HG02798 (cell line): Measurements from ENCODE around the gene MRTFA.
"Not testable (repeated sequence)": the region's sequence is repeated elsewhere in the genome, so short reads cannot be mapped to it uniquely, and the experiment has no call there.

Experiments used
- ATAC-seq: cut with Tn5 transposase; IDR thresholded peaks from one replicate; pipeline ENCODE4 v1.9.1; 2021; ENCODE audit warnings: mild to moderate bottlenecking; ENCODE audit not compliant: unreplicated experiment, poor library complexity

MRTFA gene

DNA sequence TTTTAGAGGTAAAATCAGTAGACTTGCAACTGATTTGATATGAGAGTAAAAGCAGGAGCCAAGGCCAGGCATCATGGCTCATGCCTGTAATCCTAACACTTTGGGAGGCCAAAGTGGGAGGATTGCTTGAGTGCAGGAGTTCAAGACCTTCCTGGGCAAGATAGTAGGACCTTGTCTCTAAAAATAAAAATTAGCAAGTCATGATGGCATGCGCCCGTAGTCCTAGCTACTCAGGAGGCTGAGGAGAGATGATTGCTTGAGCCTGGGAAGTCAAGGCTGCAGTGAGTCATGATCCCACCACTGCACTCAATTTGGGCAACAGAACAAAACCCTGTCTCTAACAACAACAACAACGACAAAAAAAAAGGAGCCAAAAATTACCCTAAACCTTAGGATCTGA lies 252.6 kb downstream of the MRTFA start:
- ATAC-seq, result no peak

DNA sequence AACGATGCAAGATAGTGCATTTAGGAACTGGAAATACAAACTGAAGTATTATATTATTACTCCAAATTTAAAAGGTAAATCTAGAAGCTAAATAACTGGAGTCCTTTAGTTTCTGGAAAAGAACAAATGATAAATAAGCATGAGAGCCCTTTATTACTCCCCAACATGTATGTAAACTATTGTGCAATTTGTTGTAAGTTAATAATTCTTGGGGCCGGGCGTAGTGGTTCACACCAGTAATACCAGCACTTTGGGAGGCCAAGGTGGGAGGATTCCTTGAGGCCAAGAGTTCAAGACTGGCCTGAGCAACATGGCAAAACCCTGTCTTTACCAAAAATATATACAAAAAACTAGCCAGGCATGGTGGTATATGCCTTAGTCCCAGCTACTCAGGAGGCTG lies 255.1 kb downstream of the MRTFA start:
- ATAC-seq, result no peak

DNA sequence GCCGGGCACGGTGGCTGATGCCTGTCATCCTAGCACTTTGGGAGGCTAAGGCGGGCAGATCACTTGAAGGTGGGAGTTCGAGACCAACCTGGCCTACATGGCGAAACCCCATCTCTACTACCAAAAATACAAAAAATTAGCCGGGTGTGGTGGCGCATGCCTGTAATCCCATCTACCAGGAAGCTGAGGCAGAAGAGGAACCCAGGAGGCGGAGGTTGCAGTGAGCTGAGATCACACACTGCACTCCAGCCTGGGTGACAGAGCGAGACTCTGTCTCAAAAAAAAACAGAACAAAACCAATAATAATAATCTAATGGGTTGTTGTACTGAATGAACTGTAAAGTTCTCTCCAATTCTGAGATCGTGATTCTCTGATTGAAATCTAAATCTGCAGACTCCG lies 258.1 kb downstream of the MRTFA start:
- ATAC-seq, result not testable (repeated sequence)

DNA sequence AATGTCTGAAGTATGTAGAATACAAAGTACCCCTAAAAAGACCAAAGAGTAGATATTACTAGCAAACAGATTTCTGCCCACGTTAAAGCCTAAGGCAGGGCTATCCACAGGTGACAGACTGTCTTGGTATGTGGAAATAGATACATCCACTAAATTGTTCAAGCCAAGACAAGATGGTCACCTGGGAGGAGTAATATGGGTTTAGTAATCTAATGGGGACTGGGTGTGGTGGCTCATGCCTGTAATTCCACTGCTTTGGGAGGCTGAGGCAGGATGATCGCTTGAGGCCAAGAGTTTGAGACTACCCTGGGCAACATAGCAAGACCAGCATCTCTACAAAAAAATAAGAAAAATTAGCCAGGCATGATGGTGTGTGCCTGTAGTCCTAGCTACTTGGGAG lies 258.6 kb downstream of the MRTFA start:
- no peak for ATAC-seq

DNA sequence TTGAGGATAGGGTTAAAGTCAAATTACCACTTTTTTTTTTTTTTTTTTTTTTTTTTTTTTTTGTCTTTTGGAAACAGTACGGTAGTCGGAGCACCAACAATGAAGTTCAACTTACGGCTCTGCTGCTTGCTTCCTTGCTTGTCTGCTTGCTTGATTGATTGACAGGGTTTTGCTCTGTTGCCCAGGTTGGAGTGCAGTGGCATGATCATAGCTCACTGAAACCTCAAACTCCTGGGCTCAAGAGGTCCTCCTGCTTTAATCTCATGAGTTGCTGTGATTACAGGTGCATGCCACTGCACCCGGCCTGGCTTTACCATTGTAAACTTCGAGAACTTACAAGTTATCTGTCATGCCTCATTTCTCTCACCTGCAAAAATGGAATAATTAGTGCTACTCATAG lies 260.4 kb downstream of the MRTFA start:
- ATAC-seq, result no peak

DNA sequence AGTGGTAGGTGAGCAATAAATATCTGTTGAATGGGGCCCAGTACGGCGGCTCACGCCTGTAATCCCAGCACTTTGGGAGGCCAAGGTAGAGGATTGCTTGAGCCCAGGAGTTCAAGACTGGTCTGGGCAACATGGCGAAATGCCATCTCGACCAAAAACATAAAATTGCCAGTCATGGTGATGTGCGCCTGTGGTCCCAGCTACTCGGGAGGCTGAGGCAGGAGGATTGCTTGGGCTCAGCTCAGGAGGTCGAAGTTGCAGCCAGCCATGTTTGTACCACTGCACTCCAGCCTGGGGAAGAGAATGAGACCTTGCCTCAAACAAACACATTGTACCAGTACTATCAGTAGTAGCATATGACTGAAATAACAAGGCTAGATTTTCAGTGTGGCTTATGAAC lies 262.0 kb downstream of the MRTFA start:
- ATAC-seq, result no peak

DNA sequence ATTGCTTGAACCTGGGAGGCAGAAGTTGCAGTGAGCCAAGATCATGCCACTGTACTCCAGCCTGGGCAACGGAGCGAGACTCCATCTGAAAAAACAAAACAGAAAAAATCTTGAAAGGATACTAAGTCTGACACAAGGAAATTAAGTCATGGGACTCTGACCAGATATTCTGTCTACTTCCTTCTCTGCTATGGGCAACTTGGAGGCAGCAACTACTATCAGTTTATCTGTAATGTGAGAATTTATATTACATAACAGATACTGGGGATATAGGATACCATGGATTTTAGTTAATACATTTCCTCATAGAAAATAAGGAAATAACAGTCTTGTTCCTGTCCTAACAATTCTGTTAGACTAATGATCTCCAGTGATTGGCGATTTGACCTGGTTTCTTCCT lies 267.7 kb downstream of the MRTFA start:
- no peak for ATAC-seq

DNA sequence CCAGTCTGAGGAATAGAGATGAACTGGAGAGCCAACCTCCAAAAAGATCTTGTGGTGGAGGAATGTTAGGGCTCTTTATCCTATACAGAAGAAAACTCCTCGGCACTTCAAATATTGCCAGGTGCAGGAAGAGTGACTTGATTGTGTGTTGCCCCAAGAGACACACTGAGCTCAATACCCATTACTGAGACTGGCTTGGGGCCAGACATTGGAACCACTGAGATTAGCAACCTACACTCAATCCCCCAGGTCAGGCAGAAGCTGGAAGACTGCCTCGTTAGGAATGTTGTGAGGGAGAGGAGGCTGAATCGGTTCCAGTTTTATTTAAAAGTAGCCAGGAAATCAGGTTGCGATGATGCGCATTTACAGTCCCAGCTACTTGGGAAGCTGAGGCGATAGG lies 268.5 kb downstream of the MRTFA start:
- no peak for ATAC-seq

DNA sequence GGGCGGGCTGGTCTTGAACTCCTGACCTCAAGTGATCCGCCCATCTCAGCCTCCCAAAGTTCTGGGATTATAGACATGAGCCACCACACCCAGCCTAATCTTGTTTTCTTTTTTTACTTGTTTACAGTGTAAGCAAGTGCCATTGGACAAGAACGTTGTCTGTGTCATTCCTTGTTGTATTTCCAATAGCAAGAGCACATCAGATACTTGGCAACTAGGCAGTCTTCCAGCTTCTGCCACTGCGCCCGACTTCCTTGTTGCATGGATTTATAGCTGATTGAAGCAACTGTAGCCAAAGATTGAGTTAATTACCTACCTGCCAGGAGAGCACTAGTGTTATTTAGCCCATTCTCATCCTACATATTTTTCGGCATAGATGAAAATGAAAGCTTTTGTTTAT lies 269.2 kb downstream of the MRTFA start:
- ATAC-seq, result no peak

DNA sequence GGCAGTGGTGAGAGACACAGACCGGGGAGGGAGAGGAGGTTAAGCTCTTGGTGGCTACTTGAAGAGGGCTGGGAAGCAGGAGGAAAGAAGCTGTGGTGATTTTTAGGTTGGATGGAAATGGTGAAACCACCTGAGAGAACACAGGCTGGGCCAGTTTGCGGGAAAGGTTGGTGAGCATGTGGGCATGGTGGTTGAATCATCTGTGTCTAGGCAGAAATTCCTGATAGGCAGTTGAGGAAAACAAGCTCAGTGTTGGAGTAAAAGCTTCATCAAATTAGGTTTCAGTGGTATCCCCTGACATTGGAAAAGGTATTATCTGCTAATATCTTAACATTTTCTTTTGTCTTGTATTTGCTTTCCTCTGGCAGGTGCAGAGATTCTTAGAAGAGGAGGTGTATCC lies 270.5 kb downstream of the MRTFA start:
- ATAC-seq, result no peak

DNA sequence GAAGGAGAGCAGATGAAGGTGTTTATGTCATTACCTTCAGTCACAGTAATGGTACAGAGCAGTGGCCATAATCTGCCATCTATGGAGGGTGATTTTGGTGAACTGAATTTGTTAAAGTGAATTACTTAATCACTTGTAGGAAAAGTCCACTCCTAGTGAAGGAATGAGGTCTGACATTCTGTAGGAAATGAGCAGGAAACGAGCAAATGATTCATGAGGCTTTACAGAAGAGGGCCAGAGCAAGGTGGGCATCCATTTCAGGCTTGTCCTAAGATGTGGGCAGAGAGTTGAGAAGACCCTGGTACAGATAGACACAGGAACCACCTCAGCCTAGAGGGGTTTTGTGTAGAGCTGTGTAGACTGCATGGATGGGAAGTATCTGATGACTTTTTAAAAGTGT lies 272.1 kb downstream of the MRTFA start:
- no peak for ATAC-seq

DNA sequence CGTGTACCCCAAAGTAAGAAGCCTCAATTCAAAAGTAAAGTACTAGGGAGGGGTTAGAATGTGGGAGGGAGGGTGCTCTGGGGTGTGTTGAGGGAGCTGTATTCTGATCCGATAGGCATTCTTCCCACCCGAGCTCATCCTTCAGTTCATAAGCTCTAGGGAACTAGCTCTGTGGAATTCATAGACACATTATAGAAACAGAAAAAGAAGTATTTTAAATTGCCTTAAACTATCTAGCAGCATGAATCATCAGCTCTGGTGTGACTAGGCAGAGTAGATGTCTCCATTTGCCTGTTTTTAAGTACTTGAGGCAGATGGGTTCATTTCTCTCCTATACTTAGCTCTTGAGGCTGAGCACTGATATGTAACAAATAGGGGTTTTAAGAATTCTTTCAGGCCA lies 273.5 kb downstream of the MRTFA start:
- no peak for ATAC-seq

DNA sequence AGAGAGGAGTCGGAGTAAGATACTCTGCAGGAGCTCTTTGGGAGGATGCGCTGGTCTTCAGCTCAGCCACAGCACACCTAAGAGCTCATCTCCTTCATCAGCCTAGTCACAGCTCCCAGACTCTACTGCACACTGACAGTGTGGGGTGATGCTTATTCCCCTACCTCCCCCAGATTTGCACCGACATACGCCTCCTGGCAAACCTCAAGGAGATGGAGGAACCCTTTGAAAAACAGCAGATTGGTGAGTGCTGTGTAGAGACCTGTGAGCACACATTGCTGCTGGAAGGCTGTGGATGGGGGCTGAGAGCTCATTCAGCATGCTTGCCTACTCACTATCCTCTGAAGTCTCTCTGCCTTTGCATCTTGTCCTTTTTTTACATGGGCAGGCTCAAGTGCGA lies 275.4 kb downstream of the MRTFA start:
- ATAC-seq, result no peak
